Measurements from ENCODE around the gene GSTO2.
"Not testable (repeated sequence)": the region's sequence is repeated elsewhere in the genome, so short reads cannot be mapped to it uniquely, and the experiment has no call there.

DNA sequence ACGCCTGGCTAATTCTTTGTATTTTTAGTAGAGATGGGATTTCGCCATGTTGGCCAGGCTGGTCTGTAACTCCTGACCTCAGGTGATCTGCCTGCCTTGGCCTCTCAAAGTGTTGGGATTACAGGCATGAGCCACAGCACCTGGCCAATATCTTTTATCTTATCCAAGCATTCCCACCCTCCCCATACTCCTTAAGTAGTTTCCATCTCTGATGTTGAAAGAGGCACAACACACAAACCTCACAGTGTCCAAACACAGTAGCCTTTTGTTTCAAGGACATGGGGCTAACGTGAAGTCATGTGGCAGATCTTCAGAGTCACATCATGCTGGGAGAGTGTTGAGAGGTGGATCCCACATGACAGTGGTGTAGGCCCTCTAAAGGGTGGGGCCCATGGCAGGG is 26.0 kb upstream of the GSTO2 start:
- TF ChIP-seq, protein P1, sequence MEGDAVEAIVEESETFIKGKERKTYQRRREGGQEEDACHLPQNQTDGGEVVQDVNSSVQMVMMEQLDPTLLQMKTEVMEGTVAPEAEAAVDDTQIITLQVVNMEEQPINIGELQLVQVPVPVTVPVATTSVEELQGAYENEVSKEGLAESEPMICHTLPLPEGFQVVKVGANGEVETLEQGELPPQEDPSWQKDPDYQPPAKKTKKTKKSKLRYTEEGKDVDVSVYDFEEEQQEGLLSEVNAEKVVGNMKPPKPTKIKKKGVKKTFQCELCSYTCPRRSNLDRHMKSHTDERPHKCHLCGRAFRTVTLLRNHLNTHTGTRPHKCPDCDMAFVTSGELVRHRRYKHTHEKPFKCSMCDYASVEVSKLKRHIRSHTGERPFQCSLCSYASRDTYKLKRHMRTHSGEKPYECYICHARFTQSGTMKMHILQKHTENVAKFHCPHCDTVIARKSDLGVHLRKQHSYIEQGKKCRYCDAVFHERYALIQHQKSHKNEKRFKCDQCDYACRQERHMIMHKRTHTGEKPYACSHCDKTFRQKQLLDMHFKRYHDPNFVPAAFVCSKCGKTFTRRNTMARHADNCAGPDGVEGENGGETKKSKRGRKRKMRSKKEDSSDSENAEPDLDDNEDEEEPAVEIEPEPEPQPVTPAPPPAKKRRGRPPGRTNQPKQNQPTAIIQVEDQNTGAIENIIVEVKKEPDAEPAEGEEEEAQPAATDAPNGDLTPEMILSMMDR (IDR thresholded peaks at IDR 0.05): not testable (repeated sequence)
- TF ChIP-seq POLR2A (IDR thresholded peaks at IDR 0.05): not testable (repeated sequence)

Data from lower leg skin (tissue), 3 donors.